Lower leg skin (tissue), 4 donors: Measurements from ENCODE around the gene LRFN5. TPM values are rescaled to one million over a fixed set of nuclear protein-coding genes. Genes with fewer than 3 reads are reported as not detected.

Experiments used
- DNase-seq, 2 donors: peaks; one replicate each; pipeline ENCODE4 v3.0.0-alpha.2; 2019; ENCODE audit warnings: low spot score in 2 of 2
- H3K4me3 ChIP-seq: fragments of 200-600 bp; sonication (generic); 2 replicates; pipeline ENCODE4 v1.5.1; 2017; ENCODE audit warnings: mild to moderate bottlenecking, low read depth; ENCODE audit not compliant: poor library complexity, severe bottlenecking
- POLR2A ChIP-seq, 2 donors: fragments of 450-650 bp; IDR thresholded peaks; one replicate each; pipeline ENCODE4 v1.6.1; 2016 to 2017; ENCODE audit warnings: antibody characterized with exemption in 2 of 2, mild to moderate bottlenecking in 1 of 2, moderate library complexity in 1 of 2
- WGBS, 2 donors: methylation state at CpG; one replicate each; pipeline ENCODE4 v1.1.5; 2018; 5-methylcytosine and 5-hydroxymethylcytosine counted together
- intact Hi-C: fragments of 100-400 bp; cut with DNase I; formaldehyde crosslinking; loops from one replicate; pipeline ENCODE4 v1.15.0; 2023; ENCODE audit warnings: low total_unique reads
- total RNA-seq, 4 donors: library from RNA; depleted of rRNA; stranded (reverse); fragments of >200 nt; gene quantifications; one replicate each; pipeline ENCODE4 v1.1.0, GENCODE V29; 2016
- TF ChIP-seq, protein P1 (sequence below), 3 donors: fragments of 450-650 bp; IDR thresholded peaks; one replicate each; pipeline ENCODE4 v1.5.1; 2016; ENCODE audit warnings: antibody characterized with exemption in 3 of 3, mild to moderate bottlenecking in 3 of 3, moderate library complexity in 2 of 3

Gene LRFN5
- total RNA-seq, 4 donors from 2014 or later: 0.17 to 0.88 (median 0.71) TPM; not detected in 1

DNA sequence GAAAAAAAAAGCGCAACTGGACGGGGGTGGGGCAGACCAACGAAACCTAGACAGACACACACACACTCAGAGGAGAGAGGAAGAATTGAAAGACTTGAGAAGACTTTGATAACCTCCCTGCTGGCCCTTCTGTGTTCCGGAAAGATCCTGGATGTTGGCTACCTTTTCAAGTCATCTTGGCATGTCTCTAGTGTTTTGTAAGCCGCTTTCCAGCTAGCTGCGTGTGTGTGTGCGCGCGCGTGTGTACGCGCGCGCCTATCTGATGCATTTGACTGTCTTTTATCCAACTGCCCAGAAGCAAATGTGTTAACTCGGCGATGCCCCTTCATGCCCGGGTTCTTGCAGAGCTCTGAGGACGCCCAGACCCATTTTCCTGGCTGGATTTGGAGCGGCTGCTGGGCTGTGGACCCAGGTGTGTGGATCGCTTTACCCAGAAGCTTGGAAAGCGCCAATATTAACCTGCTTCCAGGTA is 664 bp downstream of the LRFN5 start:
- peak in 1 of 2 donors; percentile 78 for DNase-seq
- peak overlapping the region; percentile 49 for H3K4me3 ChIP-seq
- no peak for TF ChIP-seq POLR2A (IDR thresholded peaks at IDR 0.05)
- TF ChIP-seq, protein P1, sequence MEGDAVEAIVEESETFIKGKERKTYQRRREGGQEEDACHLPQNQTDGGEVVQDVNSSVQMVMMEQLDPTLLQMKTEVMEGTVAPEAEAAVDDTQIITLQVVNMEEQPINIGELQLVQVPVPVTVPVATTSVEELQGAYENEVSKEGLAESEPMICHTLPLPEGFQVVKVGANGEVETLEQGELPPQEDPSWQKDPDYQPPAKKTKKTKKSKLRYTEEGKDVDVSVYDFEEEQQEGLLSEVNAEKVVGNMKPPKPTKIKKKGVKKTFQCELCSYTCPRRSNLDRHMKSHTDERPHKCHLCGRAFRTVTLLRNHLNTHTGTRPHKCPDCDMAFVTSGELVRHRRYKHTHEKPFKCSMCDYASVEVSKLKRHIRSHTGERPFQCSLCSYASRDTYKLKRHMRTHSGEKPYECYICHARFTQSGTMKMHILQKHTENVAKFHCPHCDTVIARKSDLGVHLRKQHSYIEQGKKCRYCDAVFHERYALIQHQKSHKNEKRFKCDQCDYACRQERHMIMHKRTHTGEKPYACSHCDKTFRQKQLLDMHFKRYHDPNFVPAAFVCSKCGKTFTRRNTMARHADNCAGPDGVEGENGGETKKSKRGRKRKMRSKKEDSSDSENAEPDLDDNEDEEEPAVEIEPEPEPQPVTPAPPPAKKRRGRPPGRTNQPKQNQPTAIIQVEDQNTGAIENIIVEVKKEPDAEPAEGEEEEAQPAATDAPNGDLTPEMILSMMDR (IDR thresholded peaks at IDR 0.05): no peak
- 0 to 1% methylated on average over 21 of the region's 21 CpGs for WGBS, 2 donors
- intact Hi-C loops: no loop called here

GRCh38 chr14:41607966-41608663 is 1.4 kb downstream of the LRFN5 start:
- peak in 1 of 2 donors; percentile 82 for DNase-seq
- H3K4me3 ChIP-seq: peak overlapping the region; percentile 5
- 1% methylated on average over 36 to 42 of the region's 55 CpGs for WGBS, 2 donors
- intact Hi-C loops: no loop called here
- TF ChIP-seq POLR2A (IDR thresholded peaks at IDR 0.05): no peak
- TF ChIP-seq, protein P1 (IDR thresholded peaks at IDR 0.05): no peak

GRCh38 chr14:41608681-41609390 is 2.2 kb downstream of the LRFN5 start:
- WGBS, 2 donors: 5 to 9% methylated on average over 15 of the region's 15 CpGs
- intact Hi-C loops: no loop called here
- no peak overlapping the region for H3K4me3 ChIP-seq
- no peak for TF ChIP-seq POLR2A (IDR thresholded peaks at IDR 0.05)
- TF ChIP-seq, protein P1 (IDR thresholded peaks at IDR 0.05): no peak
- DNase-seq: no peak

GRCh38 chr14:41609704-41610183 is 3.1 kb downstream of the LRFN5 start:
- DNase-seq: peak; percentile 47 to 89
- WGBS, 2 donors: 2 to 3% methylated on average over 23 of the region's 24 CpGs
- H3K4me3 ChIP-seq: no peak overlapping the region
- TF ChIP-seq, protein P1 (IDR thresholded peaks at IDR 0.05): no peak
- TF ChIP-seq POLR2A (IDR thresholded peaks at IDR 0.05): no peak
- intact Hi-C loops: no loop called here

GRCh38 chr14:41615011-41615595 is 8.4 kb downstream of the LRFN5 start:
- TF ChIP-seq, protein P1 (IDR thresholded peaks at IDR 0.05): no peak
- no peak for TF ChIP-seq POLR2A (IDR thresholded peaks at IDR 0.05)
- no peak for DNase-seq
- intact Hi-C loops: no loop called here

More at GRCh38 chr14:41615011-41615595, 8.4 kb downstream of the LRFN5 start:
- 73 to 87% methylated on average over 2 of the region's 2 CpGs for WGBS, 2 donors
- no peak overlapping the region for H3K4me3 ChIP-seq
